ENCODE measurements around the gene TCOF1.

Gene TCOF1

GRCh38 chr5:150363185-150363584 lies 5.7 kb downstream of the TCOF1 start:
- no peak for TF ChIP-seq Cebpa-rat (IDR thresholded peaks at IDR 0.05)
- H3K4me3 ChIP-seq, result no peak overlapping the region
- peaks cover 14 to 33% (median 19%) of the 10 kb centered on the region in 10 experiments for H3K4me1 ChIP-seq
- no peak overlapping the region for H3K9ac ChIP-seq
- no peaks in the 10 kb centered on the region for H3K27me3 ChIP-seq
- H3K4me2 ChIP-seq, result no peak overlapping the region
- H3K9me3 ChIP-seq (replicated peaks in 1 of 11), result no peaks in the 10 kb centered on the region
- peaks cover 0 to 92% (median 66%) of the 10 kb centered on the region in 11 experiments; a peak in 19 of 22 replicates for H4K20me1 ChIP-seq
- peaks cover 70 to 93% (median 88%) of the 10 kb centered on the region in 11 experiments for H3K36me3 ChIP-seq
- no peak overlapping the region for H3K27ac ChIP-seq

DNA sequence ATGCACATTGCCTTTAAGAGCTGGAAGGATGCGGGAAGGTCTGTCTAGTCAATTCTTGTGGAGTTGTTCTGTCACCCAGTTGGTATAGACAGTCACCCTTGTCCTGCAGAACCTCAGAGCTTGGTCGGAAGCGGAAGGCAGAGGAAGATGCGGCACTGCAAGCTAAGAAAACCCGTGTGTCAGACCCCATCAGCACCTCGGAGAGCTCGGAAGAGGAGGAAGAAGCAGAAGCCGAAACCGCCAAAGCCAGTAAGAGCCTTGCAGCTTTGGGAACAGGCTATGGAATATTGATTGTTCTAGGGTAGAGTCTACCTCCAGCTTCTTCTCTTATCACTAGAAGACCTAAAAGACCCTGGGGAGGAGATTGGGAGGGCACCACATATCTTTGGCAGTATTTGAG lies 6.5 kb downstream of the TCOF1 start:
- H3K27me3 ChIP-seq, result no peaks in the 10 kb centered on the region
- H3K4me3 ChIP-seq, result no peak overlapping the region
- no peaks in the 10 kb centered on the region for H3K9me3 ChIP-seq (replicated peaks in 1 of 11)
- H3K36me3 ChIP-seq, result peaks cover 78 to 98% (median 95%) of the 10 kb centered on the region in 11 experiments
- 0 out of 22 replicates have a peak overlapping the region, but pooled peaks of 1 of the 11 experiments have one; percentile 4 for H3K9ac ChIP-seq
- no peak overlapping the region for H3K4me2 ChIP-seq
- no peak for TF ChIP-seq Cebpa-rat (IDR thresholded peaks at IDR 0.05)
- H4K20me1 ChIP-seq, result peaks cover 0 to 90% (median 64%) of the 10 kb centered on the region in 11 experiments; a peak in 19 of 22 replicates
- H3K27ac ChIP-seq, result no peak overlapping the region
- H3K4me1 ChIP-seq, result peaks cover 6 to 25% (median 13%) of the 10 kb centered on the region in 10 experiments

- H3K4me1 ChIP-seq, result peaks cover 0 to 15% (median 2%) of the 10 kb centered on the region in 10 experiments; a peak in 8 of 20 replicates
- no peaks in the 10 kb centered on the region for H3K9me3 ChIP-seq (replicated peaks in 1 of 11)
- H3K36me3 ChIP-seq, result peaks cover 93 to 99% (median 96%) of the 10 kb centered on the region in 11 experiments
- no peak for TF ChIP-seq Cebpa-rat (IDR thresholded peaks at IDR 0.05)
- no peak overlapping the region for H3K4me2 ChIP-seq
- 0 out of 22 replicates have a peak overlapping the region, but pooled peaks of 1 of the 11 experiments have one; percentile 58 for H3K27ac ChIP-seq
- H4K20me1 ChIP-seq, result peaks cover 0 to 90% (median 47%) of the 10 kb centered on the region in 11 experiments; a peak in 19 of 22 replicates
- no peak overlapping the region for H3K4me3 ChIP-seq
- H3K9ac ChIP-seq, result peak overlapping the region in 1 of 11 experiments; percentile 56; a peak in 1 of 22 replicates
- H3K27me3 ChIP-seq, result no peaks in the 10 kb centered on the region
These were observed 11.0 kb downstream of the TCOF1 start for GRCh38 chr5:150368526-150368925.

GRCh38 chr5:150372639-150373038 lies 15.1 kb downstream of the TCOF1 start:
- no peak overlapping the region for H3K27ac ChIP-seq
- no peak overlapping the region for H3K4me3 ChIP-seq
- H3K9ac ChIP-seq, result no peak overlapping the region; a peak in 1 of 22 replicates
- no peak overlapping the region for H3K4me2 ChIP-seq
- peaks cover 99 to 100% (median 100%) of the 10 kb centered on the region in 11 experiments for H3K36me3 ChIP-seq
- no peaks in the 10 kb centered on the region for H3K9me3 ChIP-seq (replicated peaks in 1 of 11)
- peaks cover 0 to 15% (median 2%) of the 10 kb centered on the region in 10 experiments; a peak in 8 of 20 replicates for H3K4me1 ChIP-seq
- peaks cover 0 to 97% (median 40%) of the 10 kb centered on the region in 11 experiments; a peak in 18 of 22 replicates for H4K20me1 ChIP-seq
- TF ChIP-seq Cebpa-rat (IDR thresholded peaks at IDR 0.05), result no peak
- no peaks in the 10 kb centered on the region for H3K27me3 ChIP-seq

DNA sequence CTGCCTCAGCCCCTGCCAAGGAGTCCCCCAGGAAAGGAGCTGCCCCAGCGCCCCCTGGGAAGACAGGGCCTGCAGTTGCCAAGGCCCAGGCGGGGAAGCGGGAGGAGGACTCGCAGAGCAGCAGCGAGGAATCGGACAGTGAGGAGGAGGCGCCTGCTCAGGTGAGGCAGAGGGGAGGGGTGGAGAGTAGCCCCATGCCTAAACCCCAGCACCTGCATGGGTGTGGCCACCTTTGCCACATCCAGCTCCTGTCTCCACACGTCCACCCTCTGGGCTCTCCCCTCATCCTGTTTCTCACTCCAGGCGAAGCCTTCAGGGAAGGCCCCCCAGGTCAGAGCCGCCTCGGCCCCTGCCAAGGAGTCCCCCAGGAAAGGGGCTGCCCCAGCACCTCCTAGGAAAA lies 17.2 kb downstream of the TCOF1 start:
- Histone ChIP-seq H3K9ac (no peak overlapping the region), H4K20me1 (peaks cover 0 to 98% (median 33%) of the 10 kb centered on the region in 11 experiments; a peak in 18 of 22 replicates), H3K4me1 (peaks cover 0 to 5% (median 0%) of the 10 kb centered on the region in 10 experiments; a peak in 8 of 20 replicates), H3K4me3 (no peak overlapping the region), H3K36me3 (peaks cover 99 to 100% (median 100%) of the 10 kb centered on the region in 11 experiments), H3K27ac (no peak overlapping the region), H3K27me3 (no peaks in the 10 kb centered on the region), H3K9me3 (replicated peaks in 1 of 11) (no peaks in the 10 kb centered on the region), H3K4me2 (no peak overlapping the region)
- no peak for TF ChIP-seq Cebpa-rat (IDR thresholded peaks at IDR 0.05)

DNA sequence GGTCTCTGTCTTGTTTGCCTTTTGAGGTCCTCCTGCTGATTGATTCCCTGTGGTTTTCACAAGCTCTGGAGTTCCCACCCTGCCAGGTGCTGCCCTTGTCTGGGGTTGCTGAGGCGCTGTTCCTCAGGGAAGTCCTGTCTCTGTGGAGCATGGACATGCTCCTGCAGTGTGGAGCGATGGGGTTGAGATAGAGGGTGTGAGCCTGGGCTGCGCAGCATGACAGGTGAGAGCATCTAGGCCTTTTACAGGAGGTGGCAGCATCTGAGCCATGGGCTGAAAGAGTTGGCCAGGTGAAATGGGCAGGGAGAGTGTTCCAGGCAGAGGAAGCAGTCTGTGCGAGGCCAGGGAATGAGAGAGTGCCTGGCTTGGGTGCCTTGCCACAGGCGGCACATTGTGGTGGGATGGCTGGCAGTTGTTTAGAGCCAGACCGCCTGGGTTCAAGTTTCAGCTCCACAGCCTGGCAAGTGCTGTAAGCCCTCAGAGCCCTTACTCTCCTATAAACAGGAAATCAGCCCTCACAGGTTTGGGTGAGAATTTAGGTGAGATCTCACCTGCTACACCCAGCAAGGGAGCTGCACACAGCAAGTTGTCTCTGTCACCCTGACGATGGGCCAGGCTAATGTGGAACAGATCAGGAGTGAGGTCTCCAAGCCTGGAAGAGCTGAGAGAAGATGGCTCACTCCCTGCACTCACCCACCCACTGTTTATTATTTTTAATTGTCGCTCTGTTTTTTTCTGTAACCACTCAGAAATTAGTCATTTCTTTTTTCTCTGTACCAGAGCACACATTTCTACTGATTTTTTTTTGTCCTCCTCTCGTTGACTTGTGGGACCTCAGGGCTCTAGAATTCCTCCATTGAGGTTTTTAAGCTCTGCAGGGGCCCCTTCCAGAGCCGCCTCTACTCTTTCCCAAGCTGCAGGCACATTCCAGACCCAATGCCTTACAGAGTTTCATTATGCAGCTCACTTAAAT lies 19.6 kb downstream of the TCOF1 start:
- Histone ChIP-seq H3K9me3 (replicated peaks in 1 of 11) (no peaks in the 10 kb centered on the region), H3K4me3 (no peak overlapping the region), H4K20me1 (peaks cover 0 to 87% (median 24%) of the 10 kb centered on the region in 11 experiments; a peak in 17 of 22 replicates), H3K36me3 (peaks cover 99 to 100% (median 100%) of the 10 kb centered on the region in 11 experiments), H3K27ac (no peak overlapping the region), H3K9ac (0 out of 22 replicates have a peak overlapping the region, but pooled peaks of 1 of the 11 experiments have one; percentile 11), H3K4me2 (no peak overlapping the region), H3K4me1 (peaks cover 0 to 2% (median 0%) of the 10 kb centered on the region in 10 experiments; a peak in 4 of 20 replicates), H3K27me3 (no peaks in the 10 kb centered on the region)
- TF ChIP-seq Cebpa-rat (IDR thresholded peaks at IDR 0.05), result no peak

DNA sequence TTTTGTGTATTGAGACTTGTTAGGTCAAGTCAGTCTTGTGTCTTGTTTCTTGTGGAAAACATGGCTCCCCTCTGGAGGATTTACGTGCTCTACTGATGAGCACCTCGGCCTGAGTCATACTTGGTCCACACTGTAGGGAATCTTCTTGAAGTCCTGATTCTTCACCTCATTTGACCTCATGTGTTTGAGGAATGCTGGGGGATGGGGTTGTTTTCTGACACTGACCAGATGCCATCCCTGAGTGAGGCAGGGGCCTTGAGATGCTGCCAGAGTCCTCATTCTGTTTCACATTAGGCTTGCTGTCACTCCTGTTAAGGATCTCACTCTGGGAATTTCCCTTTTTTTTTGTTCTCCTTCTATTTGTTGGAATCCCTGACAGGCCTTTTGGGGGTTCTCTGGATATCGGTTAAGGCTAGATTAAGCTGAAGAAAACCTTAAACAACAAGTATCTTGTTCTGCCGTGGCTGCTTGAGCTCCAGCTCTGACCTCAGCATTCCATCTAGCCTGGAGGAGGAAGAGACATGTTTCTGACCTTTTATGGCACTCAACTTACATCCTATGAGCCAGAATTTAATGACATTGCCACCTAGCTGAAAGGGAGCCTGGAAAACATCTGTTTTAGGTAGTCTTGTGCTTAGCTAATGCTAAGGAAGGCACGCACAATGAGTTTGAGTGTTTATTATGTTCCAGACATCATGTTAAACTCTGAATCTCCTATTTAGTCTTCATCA lies 20.6 kb downstream of the TCOF1 start:
- H3K27ac ChIP-seq, result no peak overlapping the region
- peaks cover 99 to 100% (median 100%) of the 10 kb centered on the region in 11 experiments for H3K36me3 ChIP-seq
- H3K9me3 ChIP-seq (replicated peaks in 1 of 11), result no peaks in the 10 kb centered on the region
- no peak for TF ChIP-seq Cebpa-rat (IDR thresholded peaks at IDR 0.05)
- H3K4me3 ChIP-seq, result no peak overlapping the region
- 0 out of 22 replicates have a peak overlapping the region, but pooled peaks of 1 of the 11 experiments have one; percentile 8 for H3K9ac ChIP-seq
- H3K4me1 ChIP-seq, result peaks cover 0 to 13% (median 10%) of the 10 kb centered on the region in 10 experiments; a peak in 16 of 20 replicates
- no peaks in the 10 kb centered on the region for H3K27me3 ChIP-seq
- H3K4me2 ChIP-seq, result no peak overlapping the region
- H4K20me1 ChIP-seq, result peaks cover 0 to 87% (median 32%) of the 10 kb centered on the region in 11 experiments; a peak in 18 of 22 replicates

GRCh38 chr5:150384701-150385100 lies 27.2 kb downstream of the TCOF1 start:
- Histone ChIP-seq H3K36me3 (peaks cover 97 to 100% (median 99%) of the 10 kb centered on the region in 11 experiments), H3K9ac (peak overlapping the region in 9 of 11 experiments; percentile 2 to 67 (median 47); a peak in 15 of 22 replicates), H3K4me1 (peaks cover 13 to 51% (median 47%) of the 10 kb centered on the region in 10 experiments), H4K20me1 (peaks cover 0 to 96% (median 54%) of the 10 kb centered on the region in 11 experiments; a peak in 17 of 22 replicates), H3K4me2 (peak overlapping the region in 10 of 11 experiments; percentile 28 to 85 (median 71); a peak in 18 of 22 replicates), H3K4me3 (peak overlapping the region in 1 of 10 experiments; percentile 24; a peak in 1 of 20 replicates), H3K27me3 (no peaks in the 10 kb centered on the region), H3K9me3 (replicated peaks in 1 of 11) (no peaks in the 10 kb centered on the region), H3K27ac (peak overlapping the region in 7 of 11 experiments; percentile 3 to 49 (median 38); a peak in 8 of 22 replicates)
- no peak for TF ChIP-seq Cebpa-rat (IDR thresholded peaks at IDR 0.05)
